ENCODE results near the gene ZNF135.

Gene ZNF135

DNA sequence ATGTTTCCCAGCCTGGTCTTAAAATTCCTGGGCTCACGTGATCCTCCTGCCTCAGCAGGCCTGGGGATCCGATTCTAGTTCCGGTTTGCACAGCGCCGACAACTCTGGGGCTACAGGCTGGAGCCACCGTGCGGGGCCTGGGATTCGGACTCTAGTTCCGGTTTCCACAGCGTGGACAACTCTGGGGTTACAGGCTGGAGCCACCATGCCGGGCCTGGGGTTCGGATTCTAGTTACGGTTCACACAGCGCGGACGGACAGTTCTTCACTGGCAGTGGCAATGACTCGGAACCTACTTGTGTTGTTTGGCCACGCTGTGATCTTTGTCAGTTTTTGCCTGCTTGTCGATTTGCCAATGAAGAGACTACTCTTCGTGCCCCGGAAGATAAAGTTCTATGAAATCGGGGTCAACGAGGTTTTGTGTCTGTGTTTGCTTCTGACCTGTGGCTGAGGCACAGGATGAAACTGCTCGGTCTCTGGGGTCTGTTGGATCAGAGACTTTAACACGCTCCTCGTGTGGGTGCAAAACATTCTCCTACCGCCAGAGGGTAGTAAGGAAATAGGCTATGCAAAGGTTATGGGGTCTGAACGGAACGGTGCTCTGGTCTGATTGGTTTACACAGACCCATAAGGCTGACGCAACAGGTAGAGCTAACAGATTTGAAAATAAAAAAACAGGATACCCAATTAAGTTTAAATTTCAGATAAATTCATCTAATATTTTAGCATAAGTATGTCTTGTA lies 37.4 kb upstream of the ZNF135 start:
- DNase-seq (ENCODE audit: low read depth), result peak; percentile 22
- no peak overlapping the region for H3K4me3 ChIP-seq (ENCODE audit: low read length)
- TF ChIP-seq, protein P1, sequence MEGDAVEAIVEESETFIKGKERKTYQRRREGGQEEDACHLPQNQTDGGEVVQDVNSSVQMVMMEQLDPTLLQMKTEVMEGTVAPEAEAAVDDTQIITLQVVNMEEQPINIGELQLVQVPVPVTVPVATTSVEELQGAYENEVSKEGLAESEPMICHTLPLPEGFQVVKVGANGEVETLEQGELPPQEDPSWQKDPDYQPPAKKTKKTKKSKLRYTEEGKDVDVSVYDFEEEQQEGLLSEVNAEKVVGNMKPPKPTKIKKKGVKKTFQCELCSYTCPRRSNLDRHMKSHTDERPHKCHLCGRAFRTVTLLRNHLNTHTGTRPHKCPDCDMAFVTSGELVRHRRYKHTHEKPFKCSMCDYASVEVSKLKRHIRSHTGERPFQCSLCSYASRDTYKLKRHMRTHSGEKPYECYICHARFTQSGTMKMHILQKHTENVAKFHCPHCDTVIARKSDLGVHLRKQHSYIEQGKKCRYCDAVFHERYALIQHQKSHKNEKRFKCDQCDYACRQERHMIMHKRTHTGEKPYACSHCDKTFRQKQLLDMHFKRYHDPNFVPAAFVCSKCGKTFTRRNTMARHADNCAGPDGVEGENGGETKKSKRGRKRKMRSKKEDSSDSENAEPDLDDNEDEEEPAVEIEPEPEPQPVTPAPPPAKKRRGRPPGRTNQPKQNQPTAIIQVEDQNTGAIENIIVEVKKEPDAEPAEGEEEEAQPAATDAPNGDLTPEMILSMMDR (IDR thresholded peaks at IDR 0.05; ENCODE audit: insufficient read depth, low read depth, low read length, missing control alignments), result peak; percentile 21

DNA sequence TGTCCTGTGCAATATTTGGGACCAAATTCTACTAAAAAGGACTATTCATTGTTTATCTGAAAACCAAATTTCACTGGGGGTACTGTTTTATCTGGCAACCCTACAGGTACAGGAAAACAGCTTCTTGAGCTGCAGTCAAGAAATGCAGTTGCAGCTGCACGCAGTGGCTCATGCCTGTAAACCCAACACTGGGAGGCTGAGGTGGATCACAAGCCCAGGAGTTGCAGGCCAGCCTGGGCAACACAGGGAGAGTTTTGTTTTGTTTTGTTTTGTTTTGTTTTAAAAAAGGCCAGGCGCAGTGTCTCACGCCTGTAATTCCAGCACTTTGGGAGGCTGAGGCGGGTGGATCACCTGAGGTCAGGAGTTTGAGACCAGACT lies 36.8 kb upstream of the ZNF135 start:
- no peak for DNase-seq (ENCODE audit: low read depth)
- TF ChIP-seq, protein P1 (IDR thresholded peaks at IDR 0.05; ENCODE audit: insufficient read depth, low read depth, low read length, missing control alignments), result no peak
- no peak overlapping the region for H3K4me3 ChIP-seq (ENCODE audit: low read length)

DNA sequence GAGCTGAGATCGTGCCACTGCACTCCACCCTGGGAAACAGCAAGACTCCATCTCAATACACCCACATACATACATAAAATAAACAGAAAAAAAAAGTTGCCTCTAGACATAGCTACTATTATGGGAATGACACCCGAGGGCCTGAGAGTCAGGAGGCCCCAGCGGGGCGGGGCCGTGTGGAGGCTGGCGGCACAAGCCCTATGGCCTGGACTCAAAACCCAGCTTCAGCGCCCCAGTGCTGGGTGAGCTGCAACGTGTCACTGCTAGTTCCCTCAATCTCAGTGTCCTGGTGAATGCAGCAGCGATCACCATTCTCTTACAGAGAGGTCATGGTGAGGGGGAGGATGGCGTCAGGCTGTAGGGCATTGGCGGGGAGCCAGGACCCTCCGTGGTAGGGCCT lies 34.4 kb upstream of the ZNF135 start:
- H3K4me3 ChIP-seq (ENCODE audit: low read length), result no peak overlapping the region
- TF ChIP-seq, protein P1 (IDR thresholded peaks at IDR 0.05; ENCODE audit: insufficient read depth, low read depth, low read length, missing control alignments), result no peak
- DNase-seq (ENCODE audit: low read depth), result no peak

DNA sequence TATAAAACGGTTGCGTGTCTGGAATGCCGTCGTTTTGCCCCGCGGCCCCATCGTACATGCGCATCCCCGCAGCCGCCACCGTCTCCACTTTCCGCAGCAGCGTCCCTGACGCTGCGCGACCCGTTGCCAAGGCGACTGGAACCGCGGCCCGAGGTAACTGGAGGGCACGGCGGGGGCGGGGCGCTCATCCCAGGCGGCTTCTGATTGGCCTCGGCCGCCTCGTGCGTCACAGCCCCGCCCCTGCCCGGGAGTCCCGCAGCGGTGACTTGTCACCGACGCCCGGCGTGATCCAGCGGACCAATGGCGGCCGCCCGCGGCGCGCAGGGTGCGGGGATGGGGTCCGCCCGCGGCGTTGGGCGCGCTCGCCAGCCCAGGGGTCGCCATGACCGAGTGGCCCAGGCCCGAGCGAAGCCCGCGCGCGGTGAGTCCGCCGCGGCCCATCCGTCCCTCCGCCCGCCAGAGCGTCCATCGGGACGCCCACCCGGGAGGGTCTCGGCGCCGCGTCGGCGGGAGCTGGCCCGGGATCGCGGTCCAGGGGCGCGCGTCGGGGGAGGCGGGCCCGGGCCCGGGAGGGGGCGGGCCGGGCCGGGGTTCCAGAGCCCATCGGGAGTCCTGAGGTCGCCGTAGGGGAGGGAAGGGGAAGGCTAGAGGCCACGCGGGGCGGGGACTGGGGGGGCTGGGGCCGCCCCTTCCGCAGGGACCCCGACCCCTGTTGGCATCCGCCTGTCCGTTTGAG lies 25.2 kb upstream of the ZNF135 start, which contains the start of gene ZSCAN1:
ZSCAN1 (plus strand) TSS at position 285 of the 736 bp plus-strand sequence. CDS start 3,812 bp downstream, outside the sequence.
- H3K4me3 ChIP-seq (ENCODE audit: low read length), result no peak within 1 kb of the TSS
- DNase-seq (ENCODE audit: low read depth), result peak; percentile 52
- TF ChIP-seq, protein P1 (IDR thresholded peaks at IDR 0.05; ENCODE audit: insufficient read depth, low read depth, low read length, missing control alignments), result no peak

DNA sequence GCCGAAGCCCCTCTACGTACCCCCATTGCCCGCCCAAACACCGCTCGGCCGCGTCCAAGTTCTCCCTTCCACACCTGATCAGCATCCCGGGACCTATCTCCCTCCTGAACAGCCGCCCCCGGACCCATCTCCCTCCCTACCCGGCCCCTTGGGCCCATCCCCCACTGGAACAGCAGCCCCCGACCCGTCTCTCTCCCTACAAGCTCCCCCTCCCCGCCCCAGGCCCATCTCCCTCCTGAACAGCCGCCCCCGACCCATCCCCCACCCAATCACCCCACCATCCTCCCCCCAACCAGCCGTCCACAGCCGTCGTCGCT lies 24.6 kb upstream of the ZNF135 start:
- TF ChIP-seq, protein P1 (IDR thresholded peaks at IDR 0.05; ENCODE audit: insufficient read depth, low read depth, low read length, missing control alignments), result no peak
- no peak for DNase-seq (ENCODE audit: low read depth)
- H3K4me3 ChIP-seq (ENCODE audit: low read length), result no peak overlapping the region

DNA sequence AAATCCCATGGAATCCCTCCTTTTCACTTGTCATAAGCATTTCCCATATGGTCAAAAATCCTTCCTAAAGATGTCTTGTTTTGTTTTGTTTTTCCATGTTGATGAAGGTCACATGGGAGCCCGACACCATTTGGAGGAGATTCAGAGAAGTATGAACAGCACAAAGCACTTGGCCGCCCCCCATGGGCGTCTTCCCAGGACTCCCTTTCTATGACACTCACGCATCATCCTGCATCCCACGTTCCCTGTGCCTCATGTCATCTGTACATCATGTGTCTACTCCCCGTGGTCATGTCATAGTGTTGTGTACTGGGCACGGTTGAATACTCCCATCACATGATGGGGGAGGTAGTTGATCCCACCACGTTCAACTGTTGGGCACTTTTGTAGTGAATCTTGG lies 23.2 kb upstream of the ZNF135 start:
- no peak overlapping the region for H3K4me3 ChIP-seq (ENCODE audit: low read length)
- TF ChIP-seq, protein P1 (IDR thresholded peaks at IDR 0.05; ENCODE audit: insufficient read depth, low read depth, low read length, missing control alignments), result no peak
- DNase-seq (ENCODE audit: low read depth), result no peak

Data from epithelial cell of esophagus (primary cell).